RCC 7860 (cell line): Measurements from ENCODE around the gene WBP2.
A peak's percentile ranks its signal among the peaks of the same experiment; 100 is the strongest.
"Not testable (repeated sequence)": the region's sequence is repeated elsewhere in the genome, so short reads cannot be mapped to it uniquely, and the experiment has no call there.

Experiments used
- DNase-seq: peaks from one replicate; pipeline ENCODE4 v3.0.0-alpha.2; 2015; ENCODE audit warnings: low spot score
- FAIRE-seq: peaks from 2 replicates; lab custom pipeline; 2012; peaks lifted over from hg19 to GRCh38; lab: Jason Lieb, UNC

Gene WBP2

DNA sequence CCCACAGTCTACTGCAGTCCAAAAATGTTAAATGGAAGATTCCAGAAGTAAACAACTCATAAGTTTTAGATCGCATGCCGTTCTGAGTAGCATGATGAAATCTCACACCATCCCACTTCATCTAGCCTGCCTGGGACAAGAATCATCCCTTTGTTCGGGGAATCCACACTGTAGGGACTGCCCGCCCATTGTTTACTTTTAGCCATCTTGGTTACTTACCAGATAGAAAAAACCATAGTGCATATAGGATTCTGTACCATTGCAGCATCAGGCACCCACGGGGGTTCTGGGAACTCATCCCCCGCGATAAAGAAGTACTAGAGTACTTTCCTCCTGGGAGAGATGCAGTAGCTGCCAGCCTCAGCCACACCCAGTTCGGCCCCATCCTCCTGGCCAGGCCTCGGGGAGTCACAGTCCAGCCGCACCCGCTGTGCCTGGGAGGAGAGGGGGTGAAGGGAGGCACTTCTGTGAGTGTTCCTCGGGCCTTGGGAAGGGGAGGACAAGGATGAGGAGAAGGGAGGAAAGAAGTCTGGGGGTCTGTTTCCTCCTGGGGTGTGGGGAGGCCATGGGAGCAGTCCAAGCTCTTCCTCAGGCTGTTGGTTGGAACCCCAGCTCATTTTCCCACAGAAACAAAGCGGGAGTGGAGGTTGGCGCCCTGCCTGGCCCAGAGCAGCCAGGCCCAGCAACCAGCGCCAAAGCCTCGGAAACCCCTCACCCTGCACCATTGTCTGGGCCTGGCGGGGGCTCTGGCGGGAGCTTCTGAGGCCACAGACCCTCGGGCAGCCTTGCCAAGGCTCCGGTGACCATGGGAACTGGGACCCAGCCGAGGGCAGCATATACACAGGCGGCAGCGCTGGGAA lies 14.4 kb upstream of the WBP2 start:
- DNase-seq, result no peak
- FAIRE-seq, result no peak

DNA sequence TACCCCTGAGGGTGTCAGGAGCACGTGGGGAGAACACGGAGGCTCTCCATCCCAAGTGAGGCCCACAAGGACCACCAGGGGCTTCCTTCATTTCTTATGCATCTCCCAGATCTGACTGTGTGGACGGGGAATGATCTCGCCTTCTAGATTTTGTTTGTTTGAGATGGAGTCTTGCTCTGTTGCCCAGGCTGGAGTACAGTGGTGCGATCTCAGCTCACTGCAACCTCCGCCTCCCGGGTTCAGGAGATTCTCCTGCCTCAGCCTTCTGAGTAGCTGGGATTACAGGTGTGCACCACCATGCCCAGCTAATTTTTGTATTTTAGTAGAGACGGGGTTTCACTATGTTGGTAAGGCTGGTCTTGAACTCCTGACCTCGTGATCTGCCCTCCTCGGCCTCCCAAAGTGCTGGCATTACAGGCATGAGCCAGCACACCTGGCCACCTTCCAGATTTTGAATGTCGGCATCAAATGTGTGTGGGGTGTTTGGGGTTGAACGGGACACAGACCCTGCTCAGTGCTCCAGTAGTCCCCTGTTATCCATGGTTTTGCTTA lies 13.7 kb upstream of the WBP2 start:
- FAIRE-seq, DNase-seq: not testable (repeated sequence)

DNA sequence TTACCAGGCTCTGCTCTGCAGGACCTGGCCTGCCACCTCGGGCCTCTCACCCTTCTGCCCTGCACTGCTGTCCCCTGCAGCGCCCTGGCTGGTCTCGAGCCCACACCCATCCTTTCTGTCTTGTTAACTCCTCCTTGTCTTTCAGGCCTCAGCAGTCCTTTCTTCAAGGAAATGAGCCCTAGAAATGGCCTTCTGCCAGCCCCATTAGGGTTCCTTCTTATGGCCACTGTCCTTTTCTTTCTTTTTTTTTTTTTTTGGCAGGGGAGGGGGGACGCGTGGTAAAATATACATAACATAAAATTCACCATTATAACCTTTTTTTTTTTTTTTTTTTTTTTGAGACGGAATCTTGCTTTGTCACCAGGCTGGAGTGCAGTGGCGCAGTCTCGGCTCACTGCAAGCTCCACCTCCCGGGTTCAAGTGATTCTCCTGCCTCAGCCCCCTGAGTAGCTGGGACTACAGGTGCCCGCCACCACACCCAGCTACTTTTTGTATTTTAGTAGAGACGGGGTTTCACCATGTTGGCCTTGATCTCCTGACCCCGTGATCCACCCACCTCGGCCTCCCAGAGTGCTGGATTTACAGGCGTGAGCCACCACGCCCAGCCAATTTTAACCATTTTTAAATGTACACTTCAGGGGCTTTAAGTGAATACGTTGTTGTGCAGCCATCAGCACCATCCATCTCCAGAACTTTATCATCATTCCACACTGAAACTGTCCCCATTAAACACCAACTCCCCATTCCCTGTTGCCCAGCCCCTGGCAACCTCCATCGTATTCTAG lies 10.5 kb upstream of the WBP2 start:
- not testable (repeated sequence) for FAIRE-seq, DNase-seq

DNA sequence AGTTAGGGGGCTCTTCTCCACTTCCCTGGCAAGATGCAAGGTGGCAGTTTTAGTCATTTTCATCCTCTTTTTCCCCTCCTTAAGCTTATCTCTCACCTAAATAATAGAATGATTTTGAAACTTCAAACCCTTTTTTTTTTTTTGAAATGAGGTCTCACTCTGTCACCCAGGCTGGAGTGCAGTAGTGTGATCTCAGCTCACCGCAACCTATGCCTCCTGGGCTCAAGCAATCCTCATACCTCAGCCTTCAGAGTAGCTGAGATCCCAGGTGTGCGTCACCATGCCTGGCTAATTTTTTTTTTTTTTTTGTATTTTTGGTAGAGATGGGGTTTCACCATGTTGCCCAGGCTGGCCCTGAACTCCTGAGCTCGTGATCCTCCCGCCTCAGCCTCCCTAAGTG lies 9.8 kb upstream of the WBP2 start:
- DNase-seq, FAIRE-seq: not testable (repeated sequence)

DNA sequence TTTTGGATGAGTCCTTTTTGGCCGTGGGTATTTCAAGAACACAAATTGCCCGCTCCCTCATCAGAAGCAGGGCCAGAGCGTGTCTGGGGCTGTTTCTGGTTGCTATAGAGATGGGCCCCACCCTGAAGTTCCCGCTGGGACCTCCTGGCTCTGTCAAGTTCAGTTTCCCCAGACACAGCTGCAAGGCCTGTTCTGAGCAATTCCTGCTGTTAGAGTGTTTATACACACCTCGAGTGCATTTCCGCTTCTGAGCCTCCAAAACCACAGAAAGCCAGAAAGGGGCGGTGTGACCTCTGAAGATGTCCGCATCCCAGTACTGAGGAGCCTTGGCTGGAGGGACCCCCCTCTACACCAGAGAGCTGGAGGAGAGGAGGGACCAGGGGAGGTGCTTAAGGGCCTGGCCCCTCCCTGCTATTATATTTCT lies 9.3 kb upstream of the WBP2 start:
- DNase-seq (no peak), FAIRE-seq (no peak)

DNA sequence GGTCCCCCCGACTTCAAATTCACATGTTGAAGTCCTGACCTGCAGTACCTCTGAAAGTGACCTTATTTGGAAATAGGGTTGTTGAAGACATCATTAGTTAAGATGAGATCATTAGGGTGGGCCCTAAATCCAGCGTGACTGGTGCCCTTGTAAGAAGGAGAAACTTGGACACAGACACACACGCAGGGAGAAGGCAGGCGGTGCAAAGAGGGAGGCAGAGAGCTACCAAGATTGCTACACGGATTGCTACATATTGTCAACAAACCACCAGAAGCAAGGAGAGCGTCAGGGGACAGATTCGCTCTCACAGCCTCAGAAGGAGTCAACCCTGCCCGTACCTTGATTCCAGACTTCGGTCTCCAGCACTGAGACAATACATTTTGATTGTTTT lies 6.8 kb upstream of the WBP2 start:
- FAIRE-seq (no peak), DNase-seq (no peak)

DNA sequence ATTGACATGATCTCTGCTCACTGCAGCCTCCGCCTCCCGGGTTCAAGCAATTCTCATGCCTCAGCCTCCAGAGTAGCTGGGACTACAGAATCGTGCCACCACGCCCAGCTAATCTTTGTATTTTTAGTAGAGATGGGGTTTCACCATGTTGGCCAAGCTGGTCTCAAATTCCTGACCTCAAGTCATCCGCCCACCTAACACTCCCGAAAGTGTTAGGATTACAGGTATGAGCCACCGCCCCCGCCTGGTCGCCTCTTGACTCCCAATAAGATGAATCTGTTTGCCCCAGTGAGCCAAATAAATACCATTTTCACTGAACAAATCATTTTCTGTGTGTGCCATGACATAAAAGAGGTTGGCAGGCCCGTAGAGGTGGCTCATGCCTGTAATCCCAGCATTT lies 4.2 kb upstream of the WBP2 start:
- not testable (repeated sequence) for DNase-seq, FAIRE-seq

DNA sequence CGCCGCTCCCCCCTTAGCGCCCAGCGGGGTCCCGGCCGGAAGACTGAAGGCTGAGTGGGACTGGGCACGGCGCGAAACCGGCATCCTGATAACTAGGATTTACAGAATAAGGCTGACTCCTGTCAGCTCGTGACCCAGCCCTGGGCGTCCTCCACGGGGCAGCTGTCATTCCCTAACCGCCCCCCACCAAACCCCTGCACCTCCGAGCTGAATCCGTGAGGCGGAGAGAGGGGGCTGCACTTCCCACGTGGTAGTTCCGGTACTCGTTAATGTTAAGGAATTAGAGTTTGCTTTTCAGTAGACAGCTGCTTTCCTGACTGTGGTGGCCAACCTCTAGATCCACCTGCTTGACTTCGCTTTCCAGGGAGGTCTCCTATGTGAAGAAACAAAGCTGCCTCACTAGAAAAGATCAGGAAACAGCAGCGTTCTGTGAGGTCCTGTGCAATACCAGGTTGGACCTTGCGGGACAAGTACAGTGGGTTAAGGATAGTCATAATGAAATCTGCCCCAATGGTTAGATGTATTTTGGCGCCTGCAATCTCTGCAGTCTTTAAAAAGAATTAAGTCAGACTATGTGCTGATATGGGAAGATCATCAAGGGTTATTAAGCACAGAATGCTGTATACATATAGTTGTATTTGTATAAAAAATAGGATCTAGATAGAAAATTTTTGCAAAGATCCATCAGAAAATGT lies 1.1 kb upstream of the WBP2 start:
- no peak for FAIRE-seq
- DNase-seq, result no peak

DNA sequence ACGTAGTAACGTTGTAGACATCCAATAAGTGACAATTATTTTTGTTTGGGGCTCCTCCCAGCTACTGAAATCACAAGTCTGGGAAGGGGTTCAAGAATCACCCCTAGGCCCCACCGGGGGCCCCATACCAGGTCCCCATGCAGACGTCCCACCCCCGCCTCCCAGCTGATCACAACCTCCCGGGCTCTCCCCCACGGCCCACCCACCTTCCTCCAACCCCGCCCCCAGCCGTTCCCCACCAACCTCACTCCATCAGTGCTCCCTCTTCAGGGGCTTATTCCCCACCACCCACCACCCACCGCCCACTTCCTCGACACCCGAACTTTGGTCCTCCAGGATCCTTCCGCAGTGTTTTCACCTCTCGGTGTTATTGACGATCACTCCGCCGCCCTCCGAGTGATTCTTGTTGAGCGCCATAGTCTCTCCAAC lies 240 bp downstream of the WBP2 start:
- DNase-seq, result no peak
- FAIRE-seq, result no peak

DNA sequence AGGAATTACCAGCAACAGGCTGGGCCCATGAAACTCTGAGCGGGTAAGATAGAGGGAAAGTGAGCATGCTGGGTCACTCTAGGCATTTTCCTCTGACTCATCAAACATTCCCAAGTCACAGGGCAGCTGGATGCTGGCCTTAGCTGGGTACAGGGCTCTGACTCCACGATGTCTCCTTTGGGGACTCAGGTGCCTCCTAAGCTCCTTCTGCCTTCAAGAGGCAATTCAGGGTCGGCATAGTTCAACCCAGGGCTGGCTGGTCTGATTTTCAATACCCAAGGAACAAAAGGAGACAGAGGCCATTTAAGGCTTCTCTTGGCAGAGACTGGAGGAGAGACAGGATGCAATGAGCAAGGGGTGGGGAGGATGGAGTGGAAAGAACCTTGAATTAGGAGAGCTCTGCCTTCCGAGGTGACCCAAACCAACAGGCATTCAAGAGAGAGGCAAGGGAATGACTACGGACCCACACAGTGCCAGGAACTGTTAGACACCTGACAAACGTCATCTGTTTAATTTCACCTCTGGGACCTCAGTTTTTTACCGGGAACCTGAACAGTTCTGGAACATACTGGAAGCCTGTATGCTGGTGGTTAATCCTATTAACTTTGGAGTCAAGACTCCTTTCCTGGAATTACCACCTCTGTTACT lies 910 bp downstream of the WBP2 start:
- DNase-seq, result peak; percentile 80
- FAIRE-seq, result peak; percentile 73

DNA sequence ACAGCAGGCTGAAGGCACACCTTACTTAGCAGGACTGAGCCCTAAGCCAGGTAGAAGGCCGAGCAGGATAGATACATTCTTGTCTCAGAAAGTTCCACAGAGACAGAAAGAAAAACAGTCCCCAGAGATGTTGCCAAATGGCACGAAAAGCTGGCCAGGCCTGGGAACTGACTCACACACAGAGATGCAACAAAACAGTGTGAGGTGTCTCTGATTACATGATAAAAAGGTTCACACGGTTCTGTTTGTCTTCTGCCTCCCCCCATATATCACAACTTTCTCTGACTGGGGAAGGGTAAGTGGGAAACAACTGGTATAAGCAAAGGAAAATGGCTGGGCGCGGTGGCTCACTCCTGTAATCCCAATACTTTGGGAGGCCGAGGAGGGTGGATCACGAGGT lies 1.7 kb downstream of the WBP2 start:
- FAIRE-seq (no peak), DNase-seq (peak; percentile 54)

DNA sequence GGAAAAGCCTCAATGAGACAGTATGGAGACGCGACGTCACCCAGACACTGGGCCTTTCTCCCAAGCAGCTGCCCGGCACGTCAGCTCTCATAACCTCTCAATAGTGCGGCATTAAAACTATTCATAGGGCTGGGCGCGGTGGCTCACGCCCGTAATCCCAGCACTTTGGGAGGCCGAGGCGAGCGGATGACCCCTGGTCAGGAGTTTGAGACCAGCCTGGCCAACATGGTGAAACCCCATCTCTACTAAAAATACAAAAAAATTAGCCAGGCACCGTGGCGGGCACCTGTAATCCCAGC lies 3.5 kb downstream of the WBP2 start:
- not testable (repeated sequence) for FAIRE-seq, DNase-seq

DNA sequence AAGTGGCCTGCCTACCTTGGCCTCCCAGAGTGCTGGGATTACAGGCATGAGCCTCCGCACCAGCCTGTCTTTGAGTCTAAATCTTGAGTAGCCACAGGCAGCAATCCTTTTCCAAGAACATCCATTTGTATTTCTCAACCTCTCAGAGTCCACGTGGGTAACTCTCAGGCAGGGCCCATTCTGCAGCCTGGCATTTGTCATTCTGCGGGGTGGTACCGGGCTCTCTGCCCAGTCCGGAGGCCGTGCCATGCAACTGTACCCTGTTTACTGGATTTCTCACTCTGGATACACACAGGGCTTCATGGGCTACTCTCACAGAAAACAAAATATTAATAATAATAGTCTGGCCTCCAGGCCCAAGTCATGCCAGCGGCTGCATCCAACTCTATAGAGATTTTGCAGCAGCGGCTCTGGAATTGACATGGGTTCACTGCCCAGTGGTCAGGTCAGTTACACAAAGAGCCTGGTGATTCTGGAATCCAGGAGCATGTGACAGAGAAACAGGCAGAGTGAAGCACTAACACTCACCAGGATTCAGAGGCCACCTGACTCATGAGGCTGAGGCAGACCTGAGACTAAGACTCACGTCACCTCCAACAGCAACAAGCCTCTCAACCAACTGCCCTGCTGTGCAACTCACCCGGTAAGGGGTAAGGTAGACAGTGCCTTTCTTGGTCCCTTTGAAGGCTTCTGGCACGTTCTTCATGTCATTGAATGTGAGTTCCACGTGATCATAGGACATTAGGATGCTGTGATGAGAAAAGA lies 4.0 kb downstream of the WBP2 start:
- no peak for DNase-seq

DNA sequence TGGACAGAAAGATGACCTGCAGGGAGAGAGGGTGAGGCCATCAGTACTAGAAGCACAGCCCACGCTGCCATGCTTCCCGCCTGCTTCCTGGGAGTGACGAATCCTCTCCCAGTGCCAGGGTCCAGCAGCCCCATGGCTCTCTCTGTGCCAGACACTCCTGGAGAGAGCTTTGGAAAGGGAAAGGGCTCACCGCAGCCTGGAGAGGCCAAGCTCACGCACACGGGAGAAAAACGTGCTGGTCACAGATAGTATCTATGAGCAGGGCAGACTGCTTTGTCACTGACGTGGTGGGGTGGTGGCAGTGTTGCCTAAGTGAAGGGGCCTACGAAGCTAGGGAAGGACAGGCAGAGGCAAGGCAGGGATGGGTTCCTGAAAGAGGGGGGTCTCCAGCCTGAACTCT lies 5.4 kb downstream of the WBP2 start:
- FAIRE-seq (no peak), DNase-seq (no peak)

More for the DNA sequence above, 4.0 kb downstream of the WBP2 start:
- FAIRE-seq, result no peak

DNA sequence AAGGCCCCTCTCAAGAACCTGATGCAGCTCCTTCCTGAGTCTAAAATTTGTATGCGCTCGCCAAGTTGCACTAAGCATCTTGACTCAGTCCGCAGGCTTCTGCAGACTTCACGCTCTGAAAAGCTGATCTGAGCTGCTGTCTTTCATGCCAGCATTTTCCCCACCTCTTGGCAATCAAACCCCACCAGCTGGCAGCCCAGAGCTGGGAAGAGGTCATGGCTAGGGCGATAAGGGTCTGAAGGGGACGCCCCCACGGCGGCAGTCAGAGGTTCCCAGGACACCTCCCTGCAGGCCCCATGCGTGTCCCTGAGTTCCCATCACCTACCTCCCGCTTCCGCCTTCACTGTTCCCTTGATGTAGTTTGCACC lies 5.9 kb downstream of the WBP2 start:
- DNase-seq (no peak), FAIRE-seq (no peak)

DNA sequence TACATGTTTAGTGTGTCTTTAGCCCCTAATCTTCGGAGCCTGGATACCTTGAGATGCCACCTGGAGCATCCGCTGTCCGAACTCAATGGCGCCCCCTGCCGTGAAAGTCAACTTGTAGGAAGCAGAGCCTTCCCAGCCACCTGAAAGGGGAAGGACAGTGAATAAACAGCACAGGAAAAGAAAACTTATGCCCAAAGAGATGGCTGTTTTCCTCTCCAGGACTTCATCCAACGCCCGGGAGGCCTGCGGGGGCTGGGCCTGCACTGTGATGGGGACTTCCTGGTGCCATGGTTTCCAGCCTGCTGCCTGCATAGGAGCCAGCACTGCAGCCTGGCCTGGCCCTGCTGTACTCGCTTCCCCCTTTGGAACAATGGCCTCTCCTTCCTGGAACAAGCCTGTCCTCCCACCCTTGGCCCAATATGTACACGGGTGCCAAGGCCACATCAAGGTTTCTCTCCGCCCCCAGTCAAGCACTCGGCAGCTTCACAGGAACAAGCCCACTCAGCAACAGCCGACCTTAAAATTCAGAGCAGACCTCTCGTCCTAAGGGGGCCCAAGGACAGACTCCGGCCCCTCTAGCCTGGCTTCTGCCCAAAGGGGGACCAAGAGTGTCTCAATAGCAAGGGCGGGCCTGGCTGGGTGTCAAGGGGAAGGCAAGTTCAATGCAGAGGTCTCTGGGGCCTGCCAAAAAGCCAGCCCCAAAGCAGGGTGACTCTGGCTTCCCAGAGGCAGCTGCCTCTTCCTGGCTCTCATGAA lies 6.4 kb downstream of the WBP2 start:
- FAIRE-seq (no peak), DNase-seq (no peak)

DNA sequence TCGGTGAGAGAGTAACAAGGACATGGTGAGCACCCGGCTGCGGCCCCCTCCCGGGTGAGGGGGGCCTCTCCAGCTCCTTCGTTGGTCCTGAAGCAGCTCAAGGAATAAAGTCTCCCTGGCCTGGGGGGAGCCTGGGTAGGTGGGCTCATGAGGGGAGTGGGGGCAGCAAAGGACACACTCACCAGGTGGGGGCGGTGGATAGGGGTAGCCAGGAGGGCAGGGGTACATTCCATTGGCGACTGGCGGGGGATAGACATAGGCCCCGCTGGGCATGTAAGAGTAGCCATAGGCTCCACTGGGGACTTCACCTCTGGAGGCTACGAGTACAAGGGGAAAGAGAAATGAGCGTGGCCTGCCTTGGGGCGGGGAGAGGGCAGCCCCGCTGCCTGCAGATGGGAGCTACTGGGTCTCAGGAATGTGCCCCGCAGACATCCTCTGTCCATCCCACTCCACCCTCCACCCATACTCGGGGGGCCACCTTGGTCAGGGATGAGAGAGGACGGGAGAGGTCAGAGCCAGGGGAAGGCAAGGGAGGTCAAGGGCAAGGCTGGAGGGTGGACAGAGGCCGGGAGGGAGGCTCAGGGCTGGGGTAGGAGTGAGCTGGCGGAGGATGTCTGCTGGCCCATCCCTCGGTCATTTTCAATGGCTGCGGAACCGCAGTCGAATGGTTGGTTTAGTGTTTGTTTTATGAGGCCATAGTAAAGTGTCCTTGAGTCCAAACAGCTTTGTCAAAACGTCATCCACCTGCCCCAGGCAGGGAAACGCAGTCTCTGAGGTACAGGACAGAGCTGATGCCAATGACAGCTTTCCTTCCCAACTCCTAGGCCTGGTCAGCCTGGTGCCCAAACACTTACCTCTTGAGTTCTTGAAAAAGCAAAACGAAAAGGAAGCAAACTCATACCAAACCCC lies 7.3 kb downstream of the WBP2 start:
- FAIRE-seq (no peak), DNase-seq (no peak)
